Placental epithelial cell (primary cell): ENCODE data around the gene GRXCR1. TPM values are rescaled to one million over a fixed set of nuclear protein-coding genes. Genes with fewer than 3 reads are reported as not detected.

Experiments used
- small RNA-seq: library from RNA; depleted of rRNA; stranded (forward); fragments of <200 nt; gene quantifications from one replicate; pipeline ENCODE3, GENCODE V24; 2012
- total RNA-seq: library from RNA; depleted of rRNA; stranded (reverse); fragments of >200 nt; gene quantifications from 2 replicates; pipeline ENCODE4 v1.2.3, GENCODE V29; 2012

Gene GRXCR1
- not detected in 2 replicates for total RNA-seq

GRCh38 chr4:42892413-42892812 is at the start of gene GRXCR1:
Gene GRXCR1, plus strand, starts transcription at chr4:42892713. Its CDS starts 554 bp downstream, at chr4:42893267.

Small RNA genes within 50 kb of the gene (small RNA-seq; reads per million reads assigned to genes)
- not detected for gene RN7SKP82

Other genes starting within 250 kb of the GRXCR1 start
- under 0.01 and 0.43 TPM in 2 replicates for gene ATP8A1, start 235.6 kb upstream of the GRXCR1 start, total RNA-seq